Prostate gland (tissue), 2 donors: ENCODE data around the gene TAF12. TPM values are rescaled to one million over a fixed set of nuclear protein-coding genes. Genes with fewer than 3 reads are reported as not detected.
"Not testable (repeated sequence)": the region's sequence is repeated elsewhere in the genome, so short reads cannot be mapped to it uniquely, and the experiment has no call there.

ENCODE experiments used
- DNase-seq: peaks from one replicate; pipeline ENCODE4 v3.0.0-alpha.2; 2019; ENCODE audit warnings: low spot score
- H3K27ac ChIP-seq, 2 donors: fragments of 200-600 bp; sonication (generic); 2 replicates each; pipeline ENCODE4 v1.5.1; 2017 to 2019
- H3K27me3 ChIP-seq: fragments of 200-600 bp; sonication (generic); replicated peaks from 2 replicates; pipeline ENCODE4 v1.5.1; 2019; ENCODE audit not compliant: insufficient read depth
- H3K36me3 ChIP-seq, 2 donors: fragments of 200-600 bp; sonication (generic); 1 replicate in 1 of 2; 2 replicates in 1 of 2; pipeline versions ENCODE4 v1.5.1 to v1.8.1; 2017 to 2019
- H3K4me1 ChIP-seq: fragments of 200-600 bp; sonication (generic); replicated peaks from 2 replicates; pipeline ENCODE4 v1.5.1; 2019
- H3K4me3 ChIP-seq, 2 donors: fragments of 200-600 bp; sonication (generic); 2 replicates each; pipeline ENCODE4 v1.5.1; 2017 to 2019
- H3K9me3 ChIP-seq: fragments of 200-600 bp; sonication (generic); 2 replicates; pipeline ENCODE4 v1.5.1; 2017
- POLR2A ChIP-seq: fragments of 450-650 bp; IDR thresholded peaks from one replicate; pipeline ENCODE4 v1.6.1; 2016; ENCODE audit warnings: antibody characterized with exemption, mild to moderate bottlenecking
- POLR2AphosphoS5 ChIP-seq: sonication (generic); formaldehyde crosslinking; IDR thresholded peaks from one replicate; pipeline ENCODE4 v1.6.1; 2017; ENCODE audit warnings: antibody characterized with exemption
- WGBS: methylation state at CpG from one replicate; pipeline ENCODE4 v1.1.5; 2018; 5-methylcytosine and 5-hydroxymethylcytosine counted together
- intact Hi-C: fragments of 100-400 bp; cut with DNase I; formaldehyde crosslinking; loops from one replicate; pipeline ENCODE4 v1.14.2; 2022
- total RNA-seq, 2 donors: library from RNA; depleted of rRNA; stranded (reverse); fragments of >200 nt; gene quantifications; one replicate each; pipeline ENCODE4 v1.1.0, GENCODE V29; 2016
- TF ChIP-seq, protein P1 (sequence below), 4 experiments: fragments of 200-600 bp in 2 of 4; fragments of 450-650 bp in 2 of 4; sonication (generic) in 2 of 4; IDR thresholded peaks; 1 replicate in 3 of 4; 2 replicates in 1 of 4; pipeline ENCODE4 v1.5.1; 2016 to 2019; ENCODE audit warnings: antibody characterized with exemption in 4 of 4, mild to moderate bottlenecking in 2 of 4, moderate library complexity in 2 of 4

Gene TAF12
- total RNA-seq, 2 donors from 2014 or later: 11.7 to 16.1 TPM

DNA sequence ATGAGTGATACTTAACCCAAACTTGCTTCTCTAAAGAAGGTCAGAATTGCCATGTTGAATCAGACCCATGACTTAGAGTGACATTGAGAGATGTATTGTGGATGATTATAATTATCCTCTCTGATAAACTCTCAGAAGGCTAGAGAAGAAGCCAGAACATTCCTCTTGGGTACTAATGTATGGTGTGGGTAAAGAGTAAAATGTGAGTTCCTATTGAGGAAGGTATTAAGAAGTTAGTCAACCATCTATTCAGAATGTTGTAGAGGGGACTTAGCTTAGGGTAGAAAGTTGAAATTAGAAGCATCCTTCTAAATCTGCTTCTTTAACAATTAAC lies 33.0 kb upstream of the TAF12 start:
- TF ChIP-seq, protein P1, sequence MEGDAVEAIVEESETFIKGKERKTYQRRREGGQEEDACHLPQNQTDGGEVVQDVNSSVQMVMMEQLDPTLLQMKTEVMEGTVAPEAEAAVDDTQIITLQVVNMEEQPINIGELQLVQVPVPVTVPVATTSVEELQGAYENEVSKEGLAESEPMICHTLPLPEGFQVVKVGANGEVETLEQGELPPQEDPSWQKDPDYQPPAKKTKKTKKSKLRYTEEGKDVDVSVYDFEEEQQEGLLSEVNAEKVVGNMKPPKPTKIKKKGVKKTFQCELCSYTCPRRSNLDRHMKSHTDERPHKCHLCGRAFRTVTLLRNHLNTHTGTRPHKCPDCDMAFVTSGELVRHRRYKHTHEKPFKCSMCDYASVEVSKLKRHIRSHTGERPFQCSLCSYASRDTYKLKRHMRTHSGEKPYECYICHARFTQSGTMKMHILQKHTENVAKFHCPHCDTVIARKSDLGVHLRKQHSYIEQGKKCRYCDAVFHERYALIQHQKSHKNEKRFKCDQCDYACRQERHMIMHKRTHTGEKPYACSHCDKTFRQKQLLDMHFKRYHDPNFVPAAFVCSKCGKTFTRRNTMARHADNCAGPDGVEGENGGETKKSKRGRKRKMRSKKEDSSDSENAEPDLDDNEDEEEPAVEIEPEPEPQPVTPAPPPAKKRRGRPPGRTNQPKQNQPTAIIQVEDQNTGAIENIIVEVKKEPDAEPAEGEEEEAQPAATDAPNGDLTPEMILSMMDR (IDR thresholded peaks at IDR 0.05): no peak
- TF ChIP-seq POLR2A (no peak), POLR2AphosphoS5 (no peak)
- Histone ChIP-seq H3K36me3 (no peaks in the 10 kb centered on the region), H3K9me3 (no peaks in the 10 kb centered on the region), H3K27ac (no peak overlapping the region), H3K4me1 (no peaks in the 10 kb centered on the region), H3K27me3 (no peaks in the 10 kb centered on the region), H3K4me3 (no peak overlapping the region)
- no peak for DNase-seq
- intact Hi-C loops: no loop called here

DNA sequence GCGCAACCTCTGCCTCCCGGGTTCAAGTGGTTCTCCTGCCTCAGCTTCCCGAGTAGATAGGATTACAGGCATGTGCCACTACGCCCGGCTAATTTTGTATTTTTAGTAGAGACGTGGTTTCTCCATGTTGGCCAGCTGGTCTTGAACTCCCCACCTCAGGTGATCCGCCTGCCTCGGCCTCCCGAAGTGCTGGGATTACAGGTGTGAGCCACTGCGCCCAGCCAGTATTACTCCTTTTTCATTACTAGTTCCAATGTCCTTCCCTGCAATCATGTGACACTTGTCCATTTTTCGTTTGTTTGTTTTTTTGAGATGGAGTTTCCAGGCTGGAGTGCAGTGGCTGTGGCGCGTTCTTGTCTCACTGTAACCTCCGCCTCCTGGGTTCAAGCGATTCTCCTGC lies 30.1 kb upstream of the TAF12 start:
- H3K27me3 ChIP-seq, H3K4me1 ChIP-seq, DNase-seq, H3K36me3 ChIP-seq, H3K9me3 ChIP-seq, H3K4me3 ChIP-seq, intact Hi-C loops, H3K27ac ChIP-seq: not testable (repeated sequence)
- WGBS: 97% methylated on average over 15 of the region's 15 CpGs

DNA sequence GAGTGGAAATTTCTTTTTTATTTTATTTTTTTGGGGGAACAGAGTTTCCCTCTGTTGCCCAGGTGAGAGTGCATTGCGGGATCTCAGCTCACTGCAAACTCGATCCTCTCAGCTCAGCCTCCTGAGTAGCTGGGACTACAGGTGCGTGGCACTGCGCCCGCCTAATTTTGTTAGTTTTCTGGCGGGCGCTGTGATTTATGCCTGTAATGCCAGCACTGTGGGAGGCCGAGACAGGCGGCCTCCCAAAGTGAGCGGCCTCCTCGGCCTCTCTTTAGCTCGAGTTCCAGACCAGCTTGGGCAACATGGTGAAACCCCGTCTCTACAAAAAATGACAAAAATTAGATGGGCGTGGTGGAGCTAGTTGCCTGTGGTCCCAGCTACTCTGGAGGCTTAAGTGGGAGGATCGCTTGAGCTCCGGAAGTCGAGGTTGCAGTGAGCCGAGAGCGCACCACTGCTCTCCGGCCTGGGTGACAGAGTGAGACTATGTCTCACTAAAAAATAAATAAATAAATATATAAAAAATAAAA lies 28.4 kb upstream of the TAF12 start:
- H3K27ac ChIP-seq: no peak overlapping the region
- no peak overlapping the region for H3K4me3 ChIP-seq
- no peaks in the 10 kb centered on the region for H3K36me3 ChIP-seq
- intact Hi-C loops: no loop called here
- H3K4me1 ChIP-seq: peaks cover 8% of the 10 kb centered on the region
- no peak for DNase-seq
- WGBS: 92% methylated on average over 20 of the region's 20 CpGs
- no peaks in the 10 kb centered on the region for H3K27me3 ChIP-seq
- H3K9me3 ChIP-seq: no peaks in the 10 kb centered on the region
- TF ChIP-seq POLR2AphosphoS5: no peak

DNA sequence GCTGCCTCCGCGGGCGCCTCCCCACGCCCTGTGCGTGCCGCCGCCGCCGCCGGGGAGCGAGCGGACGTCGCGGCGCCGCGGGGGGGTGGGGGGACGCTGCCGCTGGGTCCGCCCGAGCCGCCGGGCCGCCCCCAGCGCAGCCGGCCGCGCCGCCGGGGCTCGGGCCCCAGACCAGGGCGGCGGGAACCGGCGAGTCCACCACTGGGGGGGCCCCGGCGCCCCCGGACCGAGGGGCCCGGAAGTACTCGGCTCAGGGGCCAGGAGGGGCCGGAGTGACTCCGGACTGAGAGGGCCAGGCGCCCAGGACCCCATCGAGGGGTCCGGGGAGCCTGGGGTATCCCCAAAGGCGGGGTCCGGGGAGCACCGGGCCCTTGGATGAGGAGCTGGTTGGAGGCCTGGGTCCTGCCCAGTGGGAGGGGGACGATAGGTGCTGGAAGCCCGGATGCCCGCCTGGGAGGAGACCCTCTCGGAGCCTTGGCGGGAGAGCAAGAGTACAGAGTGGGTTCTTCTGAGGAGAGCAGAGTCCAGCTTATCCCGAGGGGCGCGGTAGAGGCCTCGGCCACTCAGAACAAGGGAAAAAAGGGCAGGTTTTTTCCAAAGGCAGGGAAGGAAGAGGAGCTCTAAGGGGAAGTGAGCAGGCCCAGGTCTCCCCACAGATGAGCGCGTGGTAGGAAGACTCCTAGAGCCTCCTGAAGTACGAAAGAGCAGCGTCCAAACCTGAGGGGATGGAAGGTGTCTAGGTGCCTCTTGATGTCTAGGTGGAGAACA lies 26.3 kb upstream of the TAF12 start:
- intact Hi-C loops: loop anchor here (2.0 kb wide), 1 partner anchor 68 kb away; the partner anchor contains the start of gene YTHDF2
- H3K4me3 ChIP-seq: peak overlapping the region; percentile 57 to 93
- WGBS: under 1% methylated on average over 43 of the region's 63 CpGs

DNA sequence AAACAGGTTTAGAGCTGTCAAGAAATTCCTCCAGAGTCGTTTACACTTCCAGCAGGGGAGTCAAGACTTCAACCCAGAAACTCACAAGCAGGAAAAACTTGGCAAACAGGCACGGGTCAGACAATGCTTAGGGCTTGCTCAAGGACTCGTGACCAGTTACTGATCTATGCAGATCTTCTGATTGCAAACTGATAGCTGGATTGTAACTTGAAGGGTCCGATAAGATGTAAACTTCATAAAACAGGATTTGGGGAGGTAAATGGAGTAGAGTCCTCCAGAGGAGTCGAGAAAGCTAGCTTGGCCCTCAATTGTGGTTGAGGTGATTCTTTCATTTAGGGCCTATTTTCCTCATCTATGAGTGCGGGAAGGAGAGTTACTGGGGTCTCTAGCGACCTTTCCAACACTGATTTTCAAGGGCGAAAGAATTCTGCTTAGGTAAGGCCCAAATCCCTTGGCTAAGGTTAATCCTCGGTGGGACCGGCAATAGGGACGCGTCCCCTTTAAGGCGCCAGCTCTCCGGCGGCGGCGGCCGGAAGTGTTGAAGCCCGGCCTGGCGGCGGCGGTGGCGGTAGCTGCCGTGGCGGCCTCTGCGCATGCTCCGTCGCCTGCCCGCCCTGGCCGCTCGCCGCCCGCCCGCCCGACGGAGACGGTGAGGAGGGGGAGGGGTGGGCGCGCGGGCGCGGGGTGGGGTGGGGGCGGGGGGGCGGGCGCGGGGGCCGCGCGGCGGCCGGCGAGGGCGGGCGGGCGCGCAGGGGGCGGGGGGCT lies 25.5 kb upstream of the TAF12 start, which contains the start of gene GMEB1:
Gene GMEB1, plus strand, starts transcription at position 594 of the 765 bp plus-strand sequence. CDS start 14,829 bp downstream, outside the sequence.
- TF ChIP-seq, protein P1 (IDR thresholded peaks at IDR 0.05): peak in 2 of 4 experiments; percentile 28 to 50
- TF ChIP-seq POLR2AphosphoS5 (peak; percentile 69), POLR2A (peak; percentile 33)
- peak; percentile 78 for DNase-seq
- H3K36me3 ChIP-seq: no peaks in the 10 kb centered on the region
- peak within 1 kb of the TSS; percentile 57 to 93 for H3K4me3 ChIP-seq
- peaks cover 8% of the 10 kb centered on the region for H3K4me1 ChIP-seq
- WGBS: 1% methylated on average over 28 of the region's 57 CpGs
- H3K9me3 ChIP-seq: no peaks in the 10 kb centered on the region
- intact Hi-C loops: loop anchor here (2.0 kb wide), 1 partner anchor 68 kb away; the partner anchor contains the start of gene YTHDF2
- peak within 1 kb of the TSS; percentile 91 to 96 for H3K27ac ChIP-seq
- H3K27me3 ChIP-seq: no peaks in the 10 kb centered on the region

More for the DNA sequence above, 26.3 kb upstream of the TAF12 start:
- peak; percentile 13 for DNase-seq
- H3K9me3 ChIP-seq: no peaks in the 10 kb centered on the region
- H3K27me3 ChIP-seq: no peaks in the 10 kb centered on the region
- H3K36me3 ChIP-seq: no peaks in the 10 kb centered on the region
- TF ChIP-seq, protein P1 (IDR thresholded peaks at IDR 0.05): no peak
- TF ChIP-seq POLR2AphosphoS5 (no peak), POLR2A (no peak)
- H3K4me1 ChIP-seq: peaks cover 8% of the 10 kb centered on the region
- peak overlapping the region; percentile 86 to 96 for H3K27ac ChIP-seq
